ENCODE results near the gene MRPS23. TPM values are rescaled to one million over a fixed set of nuclear protein-coding genes. Genes with fewer than 3 reads are reported as not detected.

Gene MRPS23
- total RNA-seq, 3 donors from 2014 or later, result 15.1 to 27.2 (median 24.0) TPM

DNA sequence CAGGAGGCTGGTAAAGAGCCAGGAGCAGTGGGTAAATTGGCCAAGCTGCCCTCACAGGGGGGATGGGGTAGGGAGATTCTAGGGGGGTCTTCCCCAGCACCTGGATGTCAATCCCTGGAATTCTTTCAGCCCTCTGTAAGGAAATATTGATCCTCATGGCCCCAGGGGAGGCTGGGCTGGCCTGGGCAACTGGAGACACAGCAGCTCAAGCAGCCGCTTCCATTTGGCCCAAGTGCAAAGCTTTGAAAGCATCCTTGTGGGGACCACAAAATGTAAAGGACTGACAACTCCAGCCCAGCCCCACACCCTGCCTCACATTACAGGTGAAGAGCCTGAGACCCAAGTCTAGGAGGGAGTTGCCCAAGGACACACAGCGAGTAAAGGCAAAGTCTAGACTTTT, 39.4 kb upstream of the MRPS23 start:
- no peak overlapping the region for H3K4me3 ChIP-seq
- H3K36me3 ChIP-seq (ENCODE audit: low read depth), result no peaks in the 10 kb centered on the region
- peaks cover 25% of the 10 kb centered on the region for H3K4me1 ChIP-seq (ENCODE audit: low read depth)
- TF ChIP-seq, protein P1, sequence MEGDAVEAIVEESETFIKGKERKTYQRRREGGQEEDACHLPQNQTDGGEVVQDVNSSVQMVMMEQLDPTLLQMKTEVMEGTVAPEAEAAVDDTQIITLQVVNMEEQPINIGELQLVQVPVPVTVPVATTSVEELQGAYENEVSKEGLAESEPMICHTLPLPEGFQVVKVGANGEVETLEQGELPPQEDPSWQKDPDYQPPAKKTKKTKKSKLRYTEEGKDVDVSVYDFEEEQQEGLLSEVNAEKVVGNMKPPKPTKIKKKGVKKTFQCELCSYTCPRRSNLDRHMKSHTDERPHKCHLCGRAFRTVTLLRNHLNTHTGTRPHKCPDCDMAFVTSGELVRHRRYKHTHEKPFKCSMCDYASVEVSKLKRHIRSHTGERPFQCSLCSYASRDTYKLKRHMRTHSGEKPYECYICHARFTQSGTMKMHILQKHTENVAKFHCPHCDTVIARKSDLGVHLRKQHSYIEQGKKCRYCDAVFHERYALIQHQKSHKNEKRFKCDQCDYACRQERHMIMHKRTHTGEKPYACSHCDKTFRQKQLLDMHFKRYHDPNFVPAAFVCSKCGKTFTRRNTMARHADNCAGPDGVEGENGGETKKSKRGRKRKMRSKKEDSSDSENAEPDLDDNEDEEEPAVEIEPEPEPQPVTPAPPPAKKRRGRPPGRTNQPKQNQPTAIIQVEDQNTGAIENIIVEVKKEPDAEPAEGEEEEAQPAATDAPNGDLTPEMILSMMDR (IDR thresholded peaks at IDR 0.05), result no peak
- ATAC-seq, result no peak
- peak in 1 of 3 donors; percentile 27 for DNase-seq
- intact Hi-C loops (cut with DNase I, micrococcal nuclease), result no loop called here
- no peaks in the 10 kb centered on the region for H3K9me3 ChIP-seq

DNA sequence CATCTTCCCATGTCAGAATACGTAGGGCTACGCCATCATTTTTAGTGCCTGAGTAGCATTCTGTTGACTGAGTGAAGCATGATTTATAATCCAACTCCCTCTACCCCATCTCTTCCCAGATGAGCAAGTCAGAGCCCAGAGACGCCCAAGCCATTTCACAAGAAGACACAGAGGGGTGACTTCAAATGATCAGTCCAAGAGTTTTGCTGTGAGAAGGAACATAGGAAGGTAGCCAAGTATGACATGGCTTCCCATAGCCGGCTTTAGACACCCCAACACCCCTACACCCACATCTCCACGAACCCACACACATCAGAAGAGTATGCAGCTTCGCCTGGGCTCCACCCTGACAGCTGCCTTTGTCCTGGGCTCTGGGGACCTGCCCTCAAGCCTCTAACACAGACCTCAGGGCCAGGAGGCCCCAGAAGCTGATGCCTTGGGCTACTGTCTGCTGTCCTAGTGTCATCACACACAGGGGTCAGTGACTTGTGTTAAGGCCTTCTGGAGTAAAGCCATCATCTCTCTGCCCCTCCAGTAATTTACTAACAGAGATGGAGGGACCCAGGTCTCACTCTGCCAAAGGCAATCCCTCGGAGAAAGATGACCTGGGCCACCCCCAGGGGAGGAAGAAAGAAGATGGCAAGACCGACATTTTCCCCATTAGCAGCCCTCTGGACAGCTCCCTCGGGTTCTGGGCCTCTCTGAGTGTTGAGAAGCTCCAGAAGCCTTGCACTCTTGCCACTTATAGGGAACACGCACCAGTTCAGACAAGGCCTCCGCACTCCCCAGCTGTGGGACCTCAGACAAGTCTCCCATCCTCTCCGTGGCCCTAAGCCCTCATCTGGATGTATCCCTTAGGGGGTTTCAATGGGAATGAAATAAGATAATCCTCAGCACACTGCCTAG, 38.7 kb upstream of the MRPS23 start:
- Histone ChIP-seq H3K36me3 (ENCODE audit: low read depth) (no peaks in the 10 kb centered on the region), H3K4me3 (no peak overlapping the region), H3K9me3 (no peaks in the 10 kb centered on the region), H3K4me1 (ENCODE audit: low read depth) (peaks cover 19% of the 10 kb centered on the region)
- ATAC-seq (no peak), DNase-seq (peak in 1 of 3 donors; percentile 12)
- intact Hi-C loops (cut with DNase I, micrococcal nuclease), result no loop called here
- TF ChIP-seq, protein P1 (IDR thresholded peaks at IDR 0.05), result no peak

GRCh38 chr17:57887161-57887560, 37.3 kb upstream of the MRPS23 start:
- DNase-seq (peak in 1 of 3 donors; percentile 19), ATAC-seq (no peak)
- Histone ChIP-seq H3K4me3 (no peak overlapping the region), H3K9me3 (no peaks in the 10 kb centered on the region), H3K4me1 (ENCODE audit: low read depth) (peaks cover 9% of the 10 kb centered on the region), H3K36me3 (ENCODE audit: low read depth) (no peaks in the 10 kb centered on the region)
- intact Hi-C loops (cut with DNase I, micrococcal nuclease), result no loop called here
- TF ChIP-seq, protein P1 (IDR thresholded peaks at IDR 0.05), result no peak

DNA sequence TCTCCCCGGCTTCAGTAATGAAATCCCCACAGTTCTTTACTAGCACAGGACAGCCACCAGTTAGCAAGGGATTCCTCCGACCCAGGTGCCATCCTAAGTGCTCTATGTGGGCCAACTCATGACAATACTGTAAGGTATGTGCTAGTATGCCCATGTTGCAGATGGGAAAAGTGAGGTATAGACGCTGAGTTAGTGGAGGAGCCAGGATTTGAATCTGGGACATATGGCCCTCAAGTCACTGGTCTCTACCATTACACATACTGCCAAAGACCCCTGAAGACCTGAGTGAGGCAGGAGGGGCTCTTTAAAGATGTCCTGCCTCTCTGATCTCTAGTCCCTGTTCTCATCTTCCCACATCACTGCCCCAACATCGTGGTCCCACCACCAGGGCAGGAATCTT, 36.2 kb upstream of the MRPS23 start:
- peaks cover 12% of the 10 kb centered on the region for H3K4me1 ChIP-seq (ENCODE audit: low read depth)
- intact Hi-C loops (cut with DNase I, micrococcal nuclease), result no loop called here
- ATAC-seq, result no peak
- no peak for DNase-seq
- H3K4me3 ChIP-seq, result no peak overlapping the region
- H3K9me3 ChIP-seq, result no peaks in the 10 kb centered on the region
- H3K36me3 ChIP-seq (ENCODE audit: low read depth), result no peaks in the 10 kb centered on the region
- TF ChIP-seq, protein P1 (IDR thresholded peaks at IDR 0.05), result no peak

- DNase-seq (peak in 1 of 3 donors; percentile 52), ATAC-seq (no peak)
- TF ChIP-seq, protein P1 (IDR thresholded peaks at IDR 0.05), result no peak
- H3K4me3 ChIP-seq, result no peak overlapping the region
- intact Hi-C loops (cut with DNase I, micrococcal nuclease), result no loop called here
- H3K36me3 ChIP-seq (ENCODE audit: low read depth), result no peaks in the 10 kb centered on the region
- no peaks in the 10 kb centered on the region for H3K9me3 ChIP-seq
- H3K4me1 ChIP-seq (ENCODE audit: low read depth), result peaks cover 11% of the 10 kb centered on the region
Measured at GRCh38 chr17:57885148-57885915, 35.5 kb upstream of the MRPS23 start.
